Activated CD8-positive, alpha-beta T cell treated with anti-CD3 and anti-CD28 coated beads for 36 hours (primary cell): ENCODE data around the gene ARMC5. TPM values are rescaled to one million over a fixed set of nuclear protein-coding genes. Genes with fewer than 3 reads are reported as not detected.

ENCODE experiments used
- ATAC-seq: fragments of 200-7000 bp; cut with Tn5 transposase; one replicate; pipeline ENCODE4 v1.10.0; 2021; ENCODE audit warnings: mild to moderate bottlenecking, moderate library complexity
- CTCF ChIA-PET: fragments of 350-600 bp; sonication (Branson Sonifier 250); formaldehyde crosslinking; loops from one replicate; lab custom pipeline; 2021; ENCODE audit warnings: antibody characterized with exemption; lab: Charles Lee
- POLR2A ChIA-PET: fragments of 350-600 bp; sonication (Branson Sonifier 250); formaldehyde crosslinking; loops from one replicate; lab custom pipeline; 2021; ENCODE audit warnings: antibody characterized with exemption; lab: Charles Lee
- DNase-seq: peaks from one replicate; pipeline ENCODE4 v3.0.0-alpha.2; 2020
- H3K27ac Mint-ChIP-seq: one replicate; pipeline ENCODE4 v1.8.0; 2021; ENCODE audit warnings: mild to moderate bottlenecking, mixed read lengths
- H3K27me3 Mint-ChIP-seq: one replicate; pipeline ENCODE4 v1.8.0; 2021; ENCODE audit warnings: mixed read lengths
- H3K36me3 Mint-ChIP-seq: one replicate; pipeline ENCODE4 v1.8.0; 2021; ENCODE audit warnings: low read depth, mixed read lengths
- H3K4me1 Mint-ChIP-seq: one replicate; pipeline ENCODE4 v1.8.0; 2021; ENCODE audit warnings: low read depth, mixed read lengths
- H3K4me3 Mint-ChIP-seq: one replicate; pipeline ENCODE4 v1.8.0; 2021; ENCODE audit warnings: mild to moderate bottlenecking, moderate library complexity, mixed read lengths
- H3K9me3 Mint-ChIP-seq: one replicate; pipeline ENCODE4 v1.8.0; 2021; ENCODE audit warnings: mixed read lengths
- CTCF ChIP-seq: fragments of 200-600 bp; IDR thresholded peaks from one replicate; pipeline ENCODE4 v1.8.0; 2022; ENCODE audit warnings: antibody characterized with exemption, mild to moderate bottlenecking
- intact Hi-C: fragments of 100-400 bp; cut with micrococcal nuclease; formaldehyde crosslinking; loops from one replicate; pipeline ENCODE4 v1.10.0; 2022
- total RNA-seq, 2 experiments: library from RNA; stranded (reverse); gene quantifications; one replicate each; pipeline ENCODE4 v1.2.3, GENCODE V29; 2021

Gene ARMC5
- total RNA-seq, 2 experiments from 2014 or later: 8.2 to 10.0 TPM

- H3K27ac Mint-ChIP-seq: no peak overlapping the region
- H3K9me3 Mint-ChIP-seq: no peaks in the 10 kb centered on the region
- H3K4me1 Mint-ChIP-seq: peaks cover 3% of the 10 kb centered on the region
- DNase-seq (no peak), ATAC-seq (no peak)
- no peak overlapping the region for H3K4me3 Mint-ChIP-seq
- TF ChIP-seq CTCF: no peak
- CTCF ChIA-PET: interaction anchor here (1.5 kb wide), 1 partner anchor 29 kb away, joined by 4 read pairs; no protein-coding TSS in a partner anchor
- peaks cover 10% of the 10 kb centered on the region for H3K36me3 Mint-ChIP-seq
- POLR2A ChIA-PET: interaction anchor here (0.9 to 2.2 kb wide), 2 partner anchors 13 to 19 kb away, joined by 3 to 16 read pairs; partner anchors contain the start of gene RUSF1
- intact Hi-C loops: no loop called here
- H3K27me3 Mint-ChIP-seq: no peaks in the 10 kb centered on the region
Measured at GRCh38 chr16:31489298-31489564, 29.9 kb downstream of the ARMC5 start.

GRCh38 chr16:31489616-31490584, 30.6 kb downstream of the ARMC5 start:
- H3K36me3 Mint-ChIP-seq: peaks cover 10% of the 10 kb centered on the region
- POLR2A ChIA-PET: no interaction called here
- no peaks in the 10 kb centered on the region for H3K9me3 Mint-ChIP-seq
- DNase-seq (no peak), ATAC-seq (no peak)
- CTCF ChIA-PET: interaction anchor here (0.5 to 1.5 kb wide), 2 partner anchors 29 to 187 kb away, joined by 3 to 4 read pairs; no protein-coding TSS in a partner anchor
- no peaks in the 10 kb centered on the region for H3K27me3 Mint-ChIP-seq
- H3K27ac Mint-ChIP-seq: no peak overlapping the region
- H3K4me3 Mint-ChIP-seq: no peak overlapping the region
- intact Hi-C loops: no loop called here
- TF ChIP-seq CTCF: no peak
- H3K4me1 Mint-ChIP-seq: peaks cover 3% of the 10 kb centered on the region

- Mint-ChIP-seq H3K4me1 (peaks cover 3% of the 10 kb centered on the region), H3K27ac (no peak overlapping the region), H3K4me3 (no peak overlapping the region), H3K9me3 (no peaks in the 10 kb centered on the region), H3K36me3 (peaks cover 10% of the 10 kb centered on the region), H3K27me3 (no peaks in the 10 kb centered on the region)
- TF ChIP-seq CTCF: no peak
- intact Hi-C loops: no loop called here
- ATAC-seq: no peak
- ChIA-PET CTCF (no interaction called here), POLR2A (interaction anchor here (1.2 kb wide), 1 partner anchor 15 kb away, joined by 3 read pairs; no protein-coding TSS in a partner anchor)
- no peak for DNase-seq
Measured at GRCh38 chr16:31491778-31492418, 32.6 kb downstream of the ARMC5 start.

- Mint-ChIP-seq H3K27ac (no peak overlapping the region), H3K36me3 (peaks cover 10% of the 10 kb centered on the region), H3K4me1 (no peaks in the 10 kb centered on the region), H3K27me3 (no peaks in the 10 kb centered on the region), H3K9me3 (no peaks in the 10 kb centered on the region), H3K4me3 (no peak overlapping the region)
- POLR2A ChIA-PET: interaction anchor here (1.2 kb wide), 1 partner anchor 13 kb away, joined by 3 read pairs; no protein-coding TSS in a partner anchor
- CTCF ChIA-PET: no interaction called here
- intact Hi-C loops: no loop called here
- ATAC-seq (no peak), DNase-seq (no peak)
- TF ChIP-seq CTCF: no peak
Measured at GRCh38 chr16:31493506-31494125, 34.3 kb downstream of the ARMC5 start.
